ENCODE measurements around the gene MLLT3.

The MLLT3 gene

GRCh38 chr9:20322212-20322611 is 300.1 kb downstream of the MLLT3 start:
- no peak for TF ChIP-seq CTCF (IDR thresholded peaks at IDR 0.05; ENCODE audit: poor library complexity, severe bottlenecking)
- no peak overlapping the region for H3K4me3 ChIP-seq (ENCODE audit: severe bottlenecking)
- no peak for ATAC-seq (ENCODE audit: low read depth)

GRCh38 chr9:20321423-20322082 is 300.7 kb downstream of the MLLT3 start:
- Histone ChIP-seq H3K36me3 (ENCODE audit: low read depth) (no peaks in the 10 kb centered on the region), H3K9me3 (ENCODE audit: severe bottlenecking) (no peaks in the 10 kb centered on the region), H3K27me3 (ENCODE audit: insufficient read depth, poor library complexity, severe bottlenecking) (no peaks in the 10 kb centered on the region), H3K27ac (ENCODE audit: poor library complexity, severe bottlenecking) (peak overlapping the region; percentile 63), H3K4me1 (ENCODE audit: insufficient read depth, poor library complexity, severe bottlenecking) (peaks cover 25% of the 10 kb centered on the region), H3K4me3 (ENCODE audit: severe bottlenecking) (no peak overlapping the region)
- DNase-seq (ENCODE audit: low spot score) (no peak), ATAC-seq (ENCODE audit: low read depth) (no peak)
- no peak for TF ChIP-seq CTCF (IDR thresholded peaks at IDR 0.05; ENCODE audit: poor library complexity, severe bottlenecking)

More at GRCh38 chr9:20322212-20322611, 300.1 kb downstream of the MLLT3 start:
- no peak overlapping the region for H3K27ac ChIP-seq (ENCODE audit: poor library complexity, severe bottlenecking)
- no peaks in the 10 kb centered on the region for H3K9me3 ChIP-seq (ENCODE audit: severe bottlenecking)
- no peaks in the 10 kb centered on the region for H3K27me3 ChIP-seq (ENCODE audit: insufficient read depth, poor library complexity, severe bottlenecking)
- peaks cover 25% of the 10 kb centered on the region for H3K4me1 ChIP-seq (ENCODE audit: insufficient read depth, poor library complexity, severe bottlenecking)
- no peaks in the 10 kb centered on the region for H3K36me3 ChIP-seq (ENCODE audit: low read depth)
- no peak for DNase-seq (ENCODE audit: low spot score)

GRCh38 chr9:20320921-20321320 is 301.4 kb downstream of the MLLT3 start:
- Histone ChIP-seq H3K4me3 (ENCODE audit: severe bottlenecking) (no peak overlapping the region), H3K27me3 (ENCODE audit: insufficient read depth, poor library complexity, severe bottlenecking) (no peaks in the 10 kb centered on the region), H3K9me3 (ENCODE audit: severe bottlenecking) (no peaks in the 10 kb centered on the region), H3K36me3 (ENCODE audit: low read depth) (no peaks in the 10 kb centered on the region), H3K4me1 (ENCODE audit: insufficient read depth, poor library complexity, severe bottlenecking) (peaks cover 28% of the 10 kb centered on the region), H3K27ac (ENCODE audit: poor library complexity, severe bottlenecking) (peak overlapping the region; percentile 63)
- no peak for TF ChIP-seq CTCF (IDR thresholded peaks at IDR 0.05; ENCODE audit: poor library complexity, severe bottlenecking)
- DNase-seq (ENCODE audit: low spot score), result no peak
- peak; percentile 52 for ATAC-seq (ENCODE audit: low read depth)

- no peak for TF ChIP-seq CTCF (IDR thresholded peaks at IDR 0.05; ENCODE audit: poor library complexity, severe bottlenecking)
- peak overlapping the region; percentile 63 for H3K27ac ChIP-seq (ENCODE audit: poor library complexity, severe bottlenecking)
- H3K4me3 ChIP-seq (ENCODE audit: severe bottlenecking), result no peak overlapping the region
- H3K9me3 ChIP-seq (ENCODE audit: severe bottlenecking), result no peaks in the 10 kb centered on the region
- DNase-seq (ENCODE audit: low spot score) (no peak), ATAC-seq (ENCODE audit: low read depth) (peak; percentile 71)
- H3K36me3 ChIP-seq (ENCODE audit: low read depth), result no peaks in the 10 kb centered on the region
- H3K27me3 ChIP-seq (ENCODE audit: insufficient read depth, poor library complexity, severe bottlenecking), result no peaks in the 10 kb centered on the region
- H3K4me1 ChIP-seq (ENCODE audit: insufficient read depth, poor library complexity, severe bottlenecking), result peaks cover 34% of the 10 kb centered on the region
Measured at GRCh38 chr9:20319641-20320337, 302.5 kb downstream of the MLLT3 start.

- no peak for TF ChIP-seq CTCF (IDR thresholded peaks at IDR 0.05; ENCODE audit: poor library complexity, severe bottlenecking)
- no peaks in the 10 kb centered on the region for H3K27me3 ChIP-seq (ENCODE audit: insufficient read depth, poor library complexity, severe bottlenecking)
- peaks cover 34% of the 10 kb centered on the region for H3K4me1 ChIP-seq (ENCODE audit: insufficient read depth, poor library complexity, severe bottlenecking)
- DNase-seq (ENCODE audit: low spot score), result no peak
- no peak overlapping the region for H3K4me3 ChIP-seq (ENCODE audit: severe bottlenecking)
- peak overlapping the region; percentile 63 for H3K27ac ChIP-seq (ENCODE audit: poor library complexity, severe bottlenecking)
- no peaks in the 10 kb centered on the region for H3K9me3 ChIP-seq (ENCODE audit: severe bottlenecking)
- no peak for ATAC-seq (ENCODE audit: low read depth)
- H3K36me3 ChIP-seq (ENCODE audit: low read depth), result no peaks in the 10 kb centered on the region
Measured at GRCh38 chr9:20319241-20319640, 303.1 kb downstream of the MLLT3 start.

All from RWPE2 (cell line).